CD1c-positive myeloid dendritic cell (primary cell): ENCODE measurements around the gene IGF2.
"Not testable (repeated sequence)": the region's sequence is repeated elsewhere in the genome, so short reads cannot be mapped to it uniquely, and the experiment has no call there.

Experiments used
- DNase-seq: peaks from one replicate; pipeline ENCODE4 v3.0.0-alpha.2; 2016; ENCODE audit errors: extremely low spot score

The IGF2 gene, protein sequence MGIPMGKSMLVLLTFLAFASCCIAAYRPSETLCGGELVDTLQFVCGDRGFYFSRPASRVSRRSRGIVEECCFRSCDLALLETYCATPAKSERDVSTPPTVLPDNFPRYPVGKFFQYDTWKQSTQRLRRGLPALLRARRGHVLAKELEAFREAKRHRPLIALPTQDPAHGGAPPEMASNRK

DNA sequence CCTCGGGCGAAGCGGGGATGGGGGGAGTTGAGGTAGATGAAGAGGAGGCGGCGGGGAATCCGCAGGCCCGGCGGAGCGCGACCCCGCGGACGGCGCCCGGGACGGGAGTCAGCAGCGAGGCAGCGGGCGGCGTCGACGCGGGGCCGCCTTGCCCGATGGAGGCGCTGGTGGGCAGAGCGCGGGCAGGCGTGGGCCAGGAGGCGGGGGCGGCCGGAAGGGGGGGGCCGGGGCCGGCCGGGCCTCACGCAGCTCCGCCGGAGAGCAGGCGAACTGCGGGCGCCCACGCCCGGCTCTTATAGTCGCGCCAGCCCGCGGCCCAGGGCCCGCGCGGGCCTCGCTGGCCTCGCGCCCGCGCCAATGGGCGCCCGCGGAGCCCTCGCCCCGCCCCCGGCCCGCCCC lies at the start of gene IGF2:
Gene IGF2, minus strand, starts transcription at position 267 of the 399 bp plus-strand sequence. CDS start 3,866 bp downstream, outside the sequence.
- no peak for DNase-seq

DNA sequence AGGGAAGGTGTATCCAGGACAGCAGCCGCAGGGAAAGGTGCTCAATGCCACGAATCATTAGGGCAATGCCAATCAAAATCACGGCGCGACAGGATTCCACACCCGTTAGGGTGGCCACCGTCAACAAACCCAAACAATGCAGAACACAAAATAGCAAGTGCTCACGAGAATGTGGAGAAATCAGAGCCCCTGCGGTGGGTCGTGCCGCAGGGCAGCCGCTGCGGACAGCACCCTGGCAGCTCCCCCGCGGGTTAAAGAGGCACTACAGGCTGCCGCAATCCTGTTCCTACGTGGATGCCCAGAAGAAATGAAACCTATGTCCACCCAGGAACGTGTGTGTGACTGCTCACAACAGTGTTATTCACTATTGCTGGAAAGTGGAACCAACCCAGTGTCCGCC lies 49.6 kb upstream of the IGF2 start:
- DNase-seq, result peak; percentile 5

DNA sequence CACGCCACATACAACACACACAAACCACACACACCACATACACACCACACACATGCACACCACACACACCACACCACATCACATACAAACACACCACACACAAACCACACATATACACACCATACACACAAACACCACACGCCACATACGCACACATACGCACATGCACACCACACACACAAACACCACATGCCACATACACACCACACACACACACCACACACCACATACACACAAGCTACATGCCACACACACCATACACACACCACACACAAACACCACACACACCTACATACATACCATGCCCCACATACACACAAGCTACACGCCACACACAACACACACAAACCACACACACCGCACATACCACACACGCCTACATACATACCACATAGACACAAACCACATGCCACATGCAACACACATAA lies 48.1 kb upstream of the IGF2 start:
- no peak for DNase-seq

DNA sequence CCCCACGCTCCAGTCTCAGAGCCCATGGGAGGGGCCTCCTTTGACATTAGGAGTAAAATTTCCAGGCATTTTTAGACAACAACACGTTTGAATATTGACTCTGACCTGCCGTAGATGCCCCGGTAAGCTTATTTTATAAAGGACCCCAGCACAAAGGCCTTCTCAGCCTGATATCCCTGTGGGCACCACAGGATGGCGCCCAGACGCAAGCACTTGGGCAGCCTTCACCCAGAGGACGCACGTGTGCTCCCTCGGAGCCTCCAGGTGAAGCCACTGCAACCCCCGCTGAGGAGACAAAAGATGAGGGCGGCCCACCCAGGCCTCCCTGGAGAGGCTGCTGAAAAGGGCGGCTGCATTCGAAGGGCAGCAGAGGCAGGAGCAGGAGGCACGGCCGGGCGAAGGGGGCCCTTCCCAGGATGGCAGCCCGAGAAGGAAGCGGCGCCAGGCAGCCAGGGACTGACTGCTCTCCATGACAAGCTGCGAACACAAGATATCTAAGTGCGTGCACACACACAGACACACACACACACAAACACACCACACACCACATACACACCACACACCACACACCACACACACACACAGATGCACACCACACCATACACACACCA lies 47.6 kb upstream of the IGF2 start:
- DNase-seq, result peak; percentile 63

DNA sequence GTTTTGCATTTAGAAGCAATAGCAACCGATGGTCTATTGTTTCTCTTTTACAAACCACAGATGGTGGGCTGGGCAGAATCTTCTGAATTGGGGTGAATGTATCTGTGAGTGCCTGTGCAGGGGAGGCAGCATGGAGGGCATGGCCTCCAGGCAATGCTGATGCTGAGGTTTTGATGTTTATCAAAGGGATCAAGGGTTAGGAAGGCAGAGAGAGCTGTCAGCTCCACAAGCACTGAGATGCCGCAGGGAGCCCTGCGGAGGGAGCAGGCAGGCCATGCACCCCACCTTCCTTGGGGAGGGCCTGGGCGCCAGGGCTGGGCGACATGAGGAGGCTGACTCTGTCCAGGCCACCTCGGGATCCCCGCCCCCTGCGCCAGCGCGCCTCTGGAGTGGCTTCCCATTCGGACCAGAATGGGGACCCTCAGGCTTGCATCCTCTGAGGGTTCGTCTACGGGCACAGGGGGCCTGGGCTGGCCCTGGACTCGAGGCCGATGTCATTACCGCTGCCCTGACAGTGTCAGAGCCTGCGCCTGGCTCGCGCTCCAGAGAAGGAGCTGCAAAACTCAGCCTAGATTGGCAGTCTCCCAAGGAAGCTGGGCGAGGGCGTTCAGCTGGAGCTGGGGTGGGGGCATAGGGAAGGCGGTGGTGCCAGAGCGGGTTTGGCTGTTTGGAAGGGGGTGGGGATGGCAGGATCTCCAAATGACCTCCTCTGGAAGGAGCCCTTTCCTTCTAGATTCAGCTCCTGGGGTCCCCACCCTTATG lies 46.3 kb upstream of the IGF2 start:
- no peak for DNase-seq

DNA sequence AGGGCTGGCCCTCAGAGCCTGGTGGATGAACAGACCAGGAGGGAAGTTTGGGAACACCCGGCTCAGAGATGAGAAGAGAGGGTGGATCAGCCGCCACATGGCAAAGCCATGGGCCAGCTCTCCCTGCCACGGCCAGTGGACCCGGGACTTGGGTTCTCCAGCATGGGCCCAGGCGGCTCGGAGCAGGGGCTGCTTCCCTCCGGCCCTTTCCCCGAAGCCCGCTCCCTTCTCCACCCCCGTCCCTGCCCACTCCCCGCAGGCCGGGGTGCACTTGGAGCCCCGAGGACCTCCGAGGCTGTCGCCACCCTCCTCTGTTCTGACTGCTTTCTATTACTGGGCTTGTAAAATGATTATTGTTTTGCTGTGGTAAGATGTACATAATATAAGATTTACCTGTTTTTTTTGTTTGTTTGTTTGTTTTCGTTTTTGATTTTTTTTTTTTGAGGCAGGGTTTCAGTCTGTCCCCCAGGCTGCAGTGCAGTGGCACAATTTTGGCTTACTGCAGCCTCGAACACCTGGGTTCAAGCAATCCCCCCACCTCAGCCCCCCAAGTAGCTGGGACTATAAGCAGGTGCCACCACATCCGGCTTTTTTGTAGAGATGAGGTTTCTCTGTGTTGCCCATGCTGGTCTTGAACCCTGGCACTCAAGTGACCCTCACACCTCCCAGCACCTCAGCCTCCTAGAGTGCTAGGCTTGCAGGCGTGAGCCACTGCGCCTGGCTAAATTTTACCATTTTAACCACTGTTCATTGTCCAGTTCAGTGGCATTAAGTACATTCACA lies 43.7 kb upstream of the IGF2 start:
- DNase-seq, result no peak

DNA sequence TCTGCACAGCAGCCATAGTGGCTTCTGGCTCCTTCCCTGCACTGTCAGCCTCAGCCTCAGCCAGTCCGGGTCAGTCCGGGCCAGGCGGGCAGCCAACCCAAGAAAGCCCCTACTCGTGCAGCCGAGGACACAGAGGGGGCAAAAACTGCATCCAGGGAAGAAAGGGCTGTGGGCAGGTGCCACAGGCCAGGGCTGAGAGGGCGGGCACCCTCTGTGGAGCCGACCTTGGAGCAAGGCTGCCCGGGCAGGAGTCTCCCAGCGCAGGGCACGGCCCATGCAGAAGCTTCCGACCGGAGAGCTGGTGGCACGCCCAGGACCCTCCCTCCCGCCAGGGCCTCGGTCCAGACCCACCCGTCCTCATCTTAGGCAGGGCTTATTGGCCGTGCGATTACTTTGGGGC lies 42.9 kb upstream of the IGF2 start:
- DNase-seq, result no peak

DNA sequence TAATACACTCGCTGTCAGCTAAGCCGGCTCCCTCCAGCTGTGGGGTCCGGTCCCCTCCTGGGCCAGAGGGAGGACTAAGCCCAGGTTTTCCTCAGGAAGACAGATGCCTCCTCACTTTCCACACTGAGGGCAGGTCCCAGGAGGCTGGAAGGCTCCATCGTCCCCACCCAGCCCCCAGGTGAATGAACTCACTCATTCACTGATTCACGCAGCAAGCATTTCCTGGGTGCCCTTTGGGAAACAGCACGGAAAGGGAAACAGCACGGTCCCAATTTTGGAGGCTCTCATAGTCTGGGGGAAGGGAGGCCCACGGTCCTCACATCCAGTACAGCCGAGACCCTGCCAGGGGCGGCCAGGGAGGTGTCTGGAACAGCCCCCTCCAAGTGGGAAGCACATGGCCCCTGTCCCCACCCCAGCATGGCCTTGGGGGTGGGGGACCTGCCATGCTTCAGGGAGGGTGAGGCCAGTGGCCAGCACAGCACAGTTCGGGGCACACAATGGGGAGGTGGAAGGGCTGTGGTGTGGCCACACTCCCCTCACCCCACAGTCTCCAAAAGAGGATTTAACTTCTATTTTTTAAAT lies 41.7 kb upstream of the IGF2 start:
- DNase-seq, result no peak

DNA sequence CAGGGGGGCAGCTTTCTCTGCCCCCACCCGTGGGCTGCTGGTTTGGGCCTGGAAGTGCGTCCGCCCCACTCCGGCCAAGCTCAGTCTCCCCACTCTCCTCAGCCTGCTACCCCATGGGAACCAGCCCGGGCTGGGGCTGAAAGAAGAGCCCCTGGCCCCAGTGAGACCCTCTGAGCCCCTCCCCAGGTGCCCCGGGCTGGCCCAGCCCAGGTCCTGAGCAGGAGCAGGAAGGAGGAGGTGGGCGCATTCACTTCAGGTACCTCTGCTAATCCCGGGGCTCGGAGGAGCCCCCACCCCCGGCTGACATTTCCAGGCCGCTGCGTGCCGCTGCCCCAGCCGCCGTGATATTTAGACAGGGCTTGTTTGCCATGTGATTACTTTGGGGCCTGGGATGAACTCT lies 41.2 kb upstream of the IGF2 start:
- no peak for DNase-seq

DNA sequence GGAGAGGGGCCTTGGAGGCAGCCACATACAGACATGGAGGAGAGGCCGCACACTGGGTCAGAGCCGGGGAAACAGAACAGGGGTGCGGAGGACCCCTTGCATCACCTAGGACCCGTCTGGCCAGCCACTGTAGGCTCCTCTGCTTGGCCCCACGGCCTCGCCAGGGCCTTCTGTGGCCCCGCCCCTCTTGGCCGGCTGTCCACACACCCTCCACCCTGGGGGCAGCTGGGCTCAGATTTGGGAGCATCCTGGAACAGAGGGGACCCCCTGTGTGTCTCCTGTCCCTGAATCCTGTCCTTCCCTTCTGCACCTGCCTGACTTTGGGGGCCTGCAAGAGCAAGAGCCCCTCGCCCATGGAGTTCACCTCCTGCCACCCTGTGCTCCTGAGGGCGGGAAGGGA lies 40.3 kb upstream of the IGF2 start:
- DNase-seq, result no peak

DNA sequence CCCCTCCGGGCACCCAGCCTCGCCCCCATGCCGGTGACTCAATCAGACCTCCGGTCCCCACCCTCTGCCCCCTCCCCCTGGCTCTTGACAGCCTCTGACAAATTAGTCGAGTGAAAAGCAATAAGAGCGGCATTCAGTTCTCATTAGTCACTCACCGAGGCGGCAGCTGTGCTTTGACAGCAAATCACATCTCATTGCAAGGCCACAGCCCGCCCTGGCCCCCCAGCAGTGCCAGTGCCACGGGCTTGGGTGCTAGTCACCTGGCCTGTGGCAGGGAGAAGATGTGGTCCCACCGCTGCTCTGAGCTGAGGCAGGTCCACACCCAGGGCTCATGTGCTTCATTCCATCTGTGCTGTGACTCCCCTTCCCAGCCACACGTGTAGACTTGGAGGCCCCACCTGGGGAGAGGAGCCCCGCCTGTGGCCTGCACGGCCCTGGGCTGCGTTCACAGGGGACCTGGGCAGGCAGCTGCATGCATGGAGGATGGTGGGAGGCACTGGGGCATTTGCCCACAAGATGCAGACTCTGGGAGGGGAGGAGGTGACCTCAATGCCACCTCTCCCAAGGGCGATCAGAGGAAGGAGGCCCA lies 39.8 kb upstream of the IGF2 start:
- DNase-seq, result no peak

DNA sequence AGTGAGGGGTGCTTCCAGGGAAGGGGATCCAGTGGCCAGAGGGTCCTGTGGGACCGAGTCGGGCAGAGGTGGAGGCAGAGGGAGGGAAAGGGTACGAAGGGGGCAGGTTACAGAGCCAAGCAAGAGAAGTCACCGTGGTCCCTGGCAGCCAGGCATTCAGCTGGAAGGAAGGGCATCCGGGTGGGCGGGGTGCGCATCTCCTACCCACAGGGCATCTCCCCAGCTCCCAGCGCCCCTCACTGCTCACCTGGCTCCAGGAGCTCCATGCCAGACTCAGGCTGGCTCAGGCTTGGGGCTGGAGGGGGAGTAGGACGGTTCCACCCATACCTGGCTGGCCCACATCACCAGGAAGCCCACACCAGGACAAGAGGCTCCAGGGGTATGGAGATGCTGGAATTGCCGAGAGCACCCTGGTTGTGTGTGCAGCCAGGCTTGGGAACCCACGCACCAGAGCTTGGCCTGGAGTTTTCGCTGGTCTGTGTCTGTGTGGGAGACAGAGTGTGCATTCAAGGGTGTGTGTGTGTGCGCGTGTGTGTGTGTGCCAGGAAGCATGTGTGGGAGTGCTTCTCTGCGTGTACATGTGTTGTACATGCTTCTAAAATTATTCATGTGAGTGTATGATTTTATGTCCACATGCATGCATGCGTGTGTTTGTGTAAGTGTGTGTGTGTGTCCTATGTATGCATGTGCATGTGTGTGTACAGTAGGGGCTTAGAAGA lies 39.0 kb upstream of the IGF2 start:
- DNase-seq, result not testable (repeated sequence)

DNA sequence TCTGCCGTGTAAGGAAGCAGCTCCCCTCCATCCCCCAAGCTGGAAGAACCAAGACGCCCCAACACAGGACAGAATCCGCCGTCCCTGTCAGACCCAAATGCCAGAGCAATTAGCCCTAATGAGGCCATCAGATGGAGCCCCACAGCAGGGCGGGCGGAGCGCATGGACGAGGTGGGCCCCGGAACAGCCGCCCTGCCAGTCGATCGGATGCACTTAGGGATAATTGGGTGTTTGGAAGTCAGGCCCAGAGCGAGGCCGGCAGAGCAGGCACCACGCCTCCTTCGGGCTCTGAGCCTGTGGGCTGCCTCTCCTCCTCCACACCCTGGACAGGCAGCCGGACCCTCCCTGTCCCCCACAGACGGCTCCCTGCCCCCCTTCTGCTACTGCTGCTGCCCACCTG lies 37.9 kb upstream of the IGF2 start:
- DNase-seq, result no peak

DNA sequence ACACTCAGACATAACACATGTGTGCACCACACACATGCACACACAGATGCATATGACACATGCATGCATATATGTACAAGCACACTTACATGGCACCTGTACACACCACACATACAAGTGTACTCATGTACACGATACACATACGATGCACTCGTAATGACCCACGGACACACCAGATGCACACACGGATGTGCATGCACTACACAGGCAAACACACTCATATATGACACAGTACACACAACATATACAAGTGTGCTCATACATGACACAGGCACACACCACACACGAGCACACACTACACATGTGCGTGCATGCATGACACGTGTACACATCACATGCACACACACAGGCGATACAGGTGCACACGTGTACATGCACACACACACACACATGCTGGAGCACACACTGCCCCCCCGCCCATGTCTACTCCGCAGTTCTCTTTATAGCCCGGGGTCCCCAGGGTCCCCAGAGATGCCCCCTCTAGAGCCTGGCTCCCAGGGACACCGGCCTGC lies 37.3 kb upstream of the IGF2 start:
- DNase-seq, result no peak

DNA sequence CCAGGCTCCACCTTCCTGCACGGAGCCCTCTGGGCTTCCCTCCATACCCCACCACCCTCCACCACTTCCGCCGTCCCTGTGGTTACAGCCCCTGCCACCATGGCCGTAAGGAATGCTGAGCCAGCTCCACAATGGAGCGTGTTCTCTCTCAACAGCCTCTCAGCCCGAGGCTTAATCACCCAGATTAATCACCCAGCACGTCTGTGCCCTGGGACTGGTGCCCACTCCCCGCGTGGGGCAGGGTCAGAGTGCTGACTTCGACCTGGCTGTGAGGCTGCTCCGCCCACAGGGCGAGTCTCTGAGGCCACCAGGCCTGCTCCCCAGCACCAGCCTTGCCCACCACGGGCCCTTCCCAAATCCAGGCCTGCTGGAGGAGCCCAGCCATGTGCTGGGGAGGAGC lies 36.5 kb upstream of the IGF2 start:
- DNase-seq, result no peak

DNA sequence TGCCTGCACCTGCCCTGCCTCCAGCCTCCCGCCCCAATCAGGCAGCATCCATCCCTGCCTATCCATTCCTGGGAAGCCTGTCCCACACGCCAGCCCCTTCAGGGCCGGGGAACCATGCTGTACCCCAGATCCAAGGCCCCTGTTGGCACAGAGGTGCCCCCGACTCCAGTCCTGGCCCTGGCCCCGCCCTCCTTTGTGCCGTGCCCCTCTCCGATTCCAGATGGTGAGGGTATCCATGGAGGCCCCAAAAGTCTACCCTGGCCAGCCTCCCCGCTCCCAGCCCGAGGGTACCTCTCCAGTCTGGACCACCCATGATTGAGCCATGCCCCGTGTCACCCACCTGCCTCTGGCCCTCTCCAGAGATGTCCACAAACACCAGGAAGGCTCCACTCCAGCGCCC lies 35.2 kb upstream of the IGF2 start:
- DNase-seq, result no peak

DNA sequence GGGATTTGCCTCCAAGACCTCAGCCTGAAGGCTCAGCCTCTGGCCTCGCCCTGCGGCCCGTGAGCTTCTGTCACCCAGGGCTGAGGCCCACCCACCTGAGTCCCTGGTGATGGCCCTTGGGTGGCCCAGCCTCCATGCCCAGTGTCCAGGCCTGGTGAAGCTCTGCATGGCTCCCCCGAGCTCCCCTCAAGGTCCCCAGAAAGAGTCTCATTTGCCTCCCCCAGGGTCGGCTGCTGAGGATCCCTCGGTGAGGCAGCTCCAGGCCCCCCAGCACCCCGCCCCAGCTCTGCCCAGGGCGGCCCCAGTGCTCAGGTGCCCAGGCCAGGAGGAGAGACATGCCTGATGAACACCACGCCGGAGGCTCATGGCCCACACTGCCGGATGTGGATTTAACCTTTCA lies 34.6 kb upstream of the IGF2 start:
- no peak for DNase-seq

DNA sequence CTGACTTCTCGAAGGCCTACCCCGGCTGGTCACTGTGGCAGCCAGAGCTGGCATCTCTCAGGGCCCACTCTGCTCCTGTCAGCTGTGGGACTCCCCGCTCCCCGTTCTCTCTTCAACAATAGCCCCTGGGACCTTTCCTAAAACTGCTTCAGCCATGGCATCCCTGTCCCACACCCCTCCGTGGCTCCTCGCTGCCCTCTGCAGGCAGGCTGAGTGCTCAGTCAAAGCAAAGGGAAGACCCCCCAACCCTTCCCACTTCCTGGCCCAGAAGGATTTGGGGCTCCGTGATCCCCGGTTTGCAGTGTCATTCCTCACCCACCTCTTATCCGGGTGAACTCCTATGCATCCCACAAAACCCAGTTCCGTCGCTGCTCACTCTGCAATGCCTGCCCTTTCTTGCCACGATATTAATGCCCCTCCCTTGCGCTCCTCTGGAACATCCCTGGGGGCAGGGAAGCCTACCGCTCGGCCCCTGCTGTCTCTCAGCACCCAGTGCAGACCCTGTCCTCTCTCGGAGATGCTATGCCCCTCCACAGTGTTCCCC lies 34.0 kb upstream of the IGF2 start:
- no peak for DNase-seq

DNA sequence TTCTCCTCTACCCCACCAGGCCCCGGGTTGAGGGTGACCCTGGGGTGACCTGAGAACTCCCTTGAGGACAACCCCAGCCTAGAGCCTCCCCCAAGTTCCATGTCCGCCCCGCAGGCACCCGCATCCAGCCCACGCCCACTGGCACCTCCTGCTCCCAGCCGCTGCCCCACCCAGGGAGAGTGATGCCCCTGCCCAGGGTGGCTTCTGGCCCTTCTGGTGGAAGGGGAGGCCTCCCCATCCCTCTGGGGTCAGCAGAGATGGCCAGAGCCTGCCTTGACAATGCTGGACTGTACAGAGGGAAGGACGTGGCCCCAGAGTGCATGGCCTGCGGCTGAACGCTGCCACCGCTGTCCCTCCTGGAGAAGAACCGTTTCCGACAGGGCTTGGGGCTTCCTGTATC lies 33.5 kb upstream of the IGF2 start:
- no peak for DNase-seq

DNA sequence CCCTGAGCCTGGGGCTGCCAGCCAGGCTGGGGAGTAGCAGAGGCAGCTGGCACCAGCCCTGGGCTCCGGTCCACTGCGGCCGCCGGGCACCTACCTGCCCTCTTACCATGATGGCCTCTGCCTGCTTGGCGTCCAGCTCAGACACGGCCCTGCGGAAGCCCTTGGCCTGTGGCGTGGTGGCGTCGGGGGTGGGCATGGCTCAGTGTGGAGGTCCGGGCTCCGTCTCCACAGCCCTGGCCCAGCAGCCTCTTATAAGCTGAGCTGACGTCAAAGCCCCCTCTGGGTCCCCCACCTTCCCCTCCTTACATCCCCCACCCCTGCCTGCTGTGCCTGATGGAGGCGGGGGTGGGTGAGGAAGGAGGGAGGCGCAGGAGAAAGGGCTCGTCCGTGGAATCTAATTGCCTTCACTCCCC lies 32.4 kb upstream of the IGF2 start, which contains the start of gene TH:
Gene TH, minus strand, starts transcription at position 225 of the 413 bp plus-strand sequence. Its CDS starts 29 bp downstream, at position 196.
- no peak for DNase-seq
